HG03439 (cell line): ENCODE data around the gene FARSB.

Experiments used
- ATAC-seq: cut with Tn5 transposase; IDR thresholded peaks from one replicate; pipeline ENCODE4 v1.9.1; 2021; ENCODE audit warnings: mild to moderate bottlenecking, moderate library complexity; ENCODE audit not compliant: unreplicated experiment

FARSB gene

DNA sequence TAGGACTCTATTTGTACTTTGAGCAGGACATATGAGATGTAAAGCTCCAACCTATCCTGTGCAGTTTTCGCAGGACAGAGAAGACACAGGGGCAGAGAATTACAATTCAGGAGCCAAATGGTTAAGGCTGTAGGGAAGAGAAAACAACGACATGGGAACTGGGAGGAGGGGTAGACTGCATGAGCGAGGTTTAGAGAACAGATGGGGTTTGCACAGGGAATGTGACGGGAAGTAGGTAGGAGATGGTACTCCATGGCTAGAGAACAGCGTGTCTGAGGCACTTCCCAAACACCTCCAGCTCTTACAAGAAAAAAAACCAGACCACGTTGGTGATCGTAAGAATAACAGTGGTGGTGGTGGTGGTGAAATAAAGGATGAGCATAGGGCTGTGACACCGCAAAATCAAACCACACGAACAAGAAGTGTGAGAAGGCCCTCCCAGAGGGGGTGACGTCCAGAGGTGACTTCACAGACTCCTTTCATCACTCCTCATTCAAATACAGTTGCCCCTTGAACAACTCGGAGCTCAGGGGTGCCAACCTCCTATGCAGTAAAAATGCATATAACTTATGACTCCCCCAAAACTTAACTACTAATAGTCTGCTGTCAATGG lies 92.7 kb downstream of the FARSB start:
- no peak for ATAC-seq

DNA sequence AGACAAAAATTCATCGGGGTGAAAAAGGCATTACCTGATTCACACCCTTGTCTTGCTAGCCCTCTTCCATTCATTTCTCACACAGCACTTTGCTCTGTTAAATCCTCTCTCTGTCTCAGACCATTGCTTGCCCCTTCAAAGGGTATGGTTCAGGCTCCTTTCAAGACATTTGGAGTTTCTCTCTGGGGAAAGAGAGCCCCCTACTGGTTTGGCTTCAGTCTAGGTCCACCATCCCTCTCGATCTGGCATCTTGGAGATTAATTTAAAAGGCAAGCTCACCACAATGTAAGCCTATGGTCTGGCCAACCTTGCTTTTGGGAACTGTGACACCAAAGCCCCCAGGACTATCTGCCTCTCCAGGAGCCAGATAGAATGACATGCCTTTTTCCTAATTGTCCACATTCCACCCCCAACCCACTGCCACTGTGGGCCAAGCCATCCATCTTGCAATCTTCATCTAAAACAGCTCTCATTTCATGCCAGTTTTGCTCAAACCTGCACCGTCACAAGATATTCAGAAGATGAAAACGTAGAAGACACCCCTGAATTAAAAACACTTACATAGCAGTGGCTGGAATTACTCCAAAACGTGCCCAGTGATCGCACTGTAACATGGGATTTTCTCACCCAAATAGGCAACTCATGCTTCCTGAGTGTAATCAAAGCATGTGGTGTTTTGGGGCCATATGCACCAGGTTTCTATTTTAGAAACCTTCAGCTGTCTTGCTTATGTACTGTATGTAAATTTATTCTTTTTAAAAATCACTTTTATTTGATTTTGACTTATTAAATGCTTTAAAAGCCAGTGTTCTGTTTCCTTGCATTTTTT lies 93.9 kb downstream of the FARSB start:
- peak; percentile 66 for ATAC-seq

GRCh38 chr2:222561151-222561550 lies 94.7 kb downstream of the FARSB start:
- ATAC-seq, result no peak

DNA sequence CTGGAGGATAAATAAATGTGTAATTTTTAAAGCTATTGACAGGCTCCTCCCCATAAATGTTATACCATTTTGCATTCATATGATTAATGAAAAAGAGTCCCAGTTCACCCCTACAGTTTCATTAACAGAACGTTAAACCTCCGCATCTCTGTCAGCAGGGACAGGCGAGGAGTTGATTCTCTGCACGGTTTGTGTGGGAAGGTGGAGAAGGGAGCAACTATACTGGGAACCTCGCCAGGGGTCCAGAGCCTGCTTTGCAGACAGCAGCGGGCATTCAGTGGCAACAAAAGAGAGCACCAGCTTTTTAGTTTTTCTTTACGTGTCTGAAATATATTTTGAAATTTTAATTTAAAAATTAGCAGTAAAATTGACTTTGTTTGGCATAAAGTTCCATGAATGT lies 101.4 kb downstream of the FARSB start:
- ATAC-seq, result no peak

DNA sequence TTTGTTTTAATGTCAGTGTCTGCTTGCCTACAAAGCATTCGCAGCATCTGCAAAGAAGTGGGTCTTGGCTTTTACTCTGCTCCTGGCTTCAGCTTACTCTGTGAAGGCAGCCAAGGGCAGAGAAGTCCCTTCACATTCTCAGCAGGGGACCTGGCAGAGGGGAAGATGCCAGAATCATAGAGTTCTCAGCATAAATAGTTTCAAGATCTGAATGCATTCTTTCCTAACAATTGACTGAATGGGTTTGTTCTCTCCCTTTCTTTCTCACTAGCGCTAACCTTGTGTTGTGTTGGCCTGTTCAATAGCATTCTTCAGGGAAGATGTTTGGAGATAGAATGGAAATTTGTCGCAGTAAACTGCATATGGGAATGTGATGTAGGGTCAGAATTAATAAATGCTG lies 106.9 kb downstream of the FARSB start:
- no peak for ATAC-seq

DNA sequence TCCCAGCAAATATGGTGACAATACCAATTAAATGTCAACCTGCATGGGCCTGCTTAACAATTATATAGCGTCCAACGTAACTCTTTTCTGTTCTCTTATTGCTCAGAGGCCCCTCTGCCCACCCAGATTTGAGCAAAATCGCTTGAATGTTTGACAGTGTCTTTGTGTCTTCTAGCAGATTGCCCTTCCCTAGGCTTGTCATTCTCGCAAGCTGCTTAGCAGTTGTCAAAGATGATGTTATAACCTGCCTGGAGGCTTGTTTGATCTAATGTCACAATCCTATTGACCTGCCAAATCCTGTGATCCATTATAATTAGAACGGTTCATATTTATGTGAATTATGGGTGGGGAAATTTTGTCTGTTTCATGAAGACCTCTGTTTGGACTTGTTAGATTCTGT lies 108.8 kb downstream of the FARSB start:
- ATAC-seq, result no peak

DNA sequence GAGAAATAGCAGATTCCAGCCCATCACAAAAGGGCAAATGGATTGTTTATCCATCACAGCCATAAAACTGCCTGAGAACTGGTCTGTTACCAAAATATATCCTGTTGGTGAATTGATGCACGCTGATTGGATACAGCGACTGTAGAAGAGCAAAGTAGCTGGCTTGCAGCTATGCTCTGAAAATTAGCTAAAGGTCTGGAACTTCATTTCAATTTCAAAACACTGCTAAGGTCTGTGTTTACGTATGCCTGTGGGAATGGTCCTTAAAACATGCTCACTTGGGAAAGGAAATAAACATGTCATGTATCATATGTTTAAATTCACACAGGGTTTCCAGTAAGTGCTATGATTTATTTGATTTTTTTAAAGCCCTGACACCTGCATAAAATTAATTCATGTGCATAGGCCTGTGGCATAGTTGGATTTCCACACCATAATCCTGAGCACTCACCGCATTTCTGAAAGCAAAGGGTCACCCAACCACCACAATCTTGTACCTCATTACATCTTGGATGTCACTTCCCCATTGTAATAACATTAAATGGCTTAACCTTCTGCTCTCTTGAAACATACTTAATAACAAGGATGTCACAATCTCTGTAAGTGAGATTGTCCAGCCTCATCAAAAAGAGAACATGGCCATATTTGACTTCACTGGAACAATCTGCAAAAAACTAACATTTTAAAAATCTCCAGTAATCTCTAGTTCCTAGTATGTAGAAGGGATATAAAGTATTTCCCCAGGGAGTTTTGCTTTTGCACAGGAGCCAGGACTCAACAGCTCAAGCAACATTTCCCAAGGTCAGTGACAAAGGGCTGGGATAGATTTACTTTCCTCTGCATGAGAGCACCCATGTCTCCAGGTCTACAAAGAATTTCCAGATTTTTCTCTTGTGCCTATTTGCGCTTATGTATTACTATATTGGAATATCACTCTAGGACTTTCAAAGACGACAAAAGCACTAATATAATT lies 109.8 kb downstream of the FARSB start:
- ATAC-seq, result no peak

GRCh38 chr2:222544661-222545060 lies 111.2 kb downstream of the FARSB start:
- ATAC-seq, result no peak

- no peak for ATAC-seq
Measured at GRCh38 chr2:222538535-222538934, 117.4 kb downstream of the FARSB start.

DNA sequence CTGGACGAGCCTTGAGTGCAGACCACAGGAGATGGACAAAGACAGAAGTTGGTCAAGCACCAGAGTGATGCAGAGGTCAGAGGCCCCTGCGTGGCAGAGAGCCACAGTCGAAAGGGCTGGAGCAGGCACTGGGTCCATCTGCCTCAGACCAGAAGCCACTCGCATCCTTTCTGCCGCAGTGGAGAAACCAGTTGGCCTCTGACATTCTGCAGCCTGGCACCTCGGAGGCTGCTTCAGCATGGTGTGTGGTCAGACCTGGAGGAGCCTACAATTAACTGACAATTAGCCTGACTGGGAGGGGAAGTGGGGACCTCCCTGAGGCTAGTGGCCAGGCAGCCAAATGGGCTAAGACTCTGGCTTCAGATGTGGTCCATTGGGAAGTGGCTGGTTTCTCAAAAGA lies 120.4 kb downstream of the FARSB start:
- ATAC-seq, result no peak

- no peak for ATAC-seq
Measured at GRCh38 chr2:222532315-222532714, 123.6 kb downstream of the FARSB start.

GRCh38 chr2:222526480-222527277 lies 129.2 kb downstream of the FARSB start:
- peak; percentile 58 for ATAC-seq

- no peak for ATAC-seq
Measured at GRCh38 chr2:222525811-222526210, 130.1 kb downstream of the FARSB start.

- ATAC-seq, result peak; percentile 44
Measured at GRCh38 chr2:222523783-222524544, 131.9 kb downstream of the FARSB start.

DNA sequence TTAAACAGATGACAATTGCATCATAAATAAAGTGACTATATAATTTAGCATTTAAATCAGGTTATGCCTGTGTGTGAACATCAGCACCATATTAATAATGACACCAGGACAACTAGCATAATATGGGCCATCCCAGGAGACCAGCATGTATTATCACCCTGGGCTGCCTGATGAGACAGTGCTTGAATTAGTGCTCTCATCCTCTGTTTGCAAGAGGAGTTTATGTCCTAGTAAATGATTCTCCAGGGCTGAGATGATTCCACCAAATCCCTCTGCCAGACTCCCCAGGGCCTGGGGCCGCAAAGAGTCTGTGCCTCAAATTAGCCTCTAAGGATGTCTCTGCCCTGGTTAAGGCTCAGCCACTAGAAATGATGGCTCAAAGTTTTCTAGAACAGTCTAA lies 133.8 kb downstream of the FARSB start:
- no peak for ATAC-seq

DNA sequence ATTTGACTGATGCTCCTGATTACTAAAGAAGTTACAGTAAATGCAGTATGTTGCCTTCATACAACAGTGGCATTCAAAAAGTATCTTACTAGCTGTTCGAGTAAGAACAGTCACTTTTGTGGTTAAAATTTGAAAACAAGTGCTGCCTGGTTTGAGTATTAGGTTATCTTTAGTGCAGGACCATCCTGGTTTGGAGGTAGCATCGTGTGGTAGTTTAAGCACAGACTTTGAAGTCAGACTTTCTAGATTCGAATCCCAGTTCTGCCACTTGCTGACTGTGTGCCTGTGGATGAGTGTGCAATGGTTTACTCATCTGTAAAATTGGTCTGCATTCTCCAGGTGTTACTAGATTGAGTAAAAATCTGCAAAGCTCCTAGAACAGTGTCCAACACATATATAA lies 134.8 kb downstream of the FARSB start:
- ATAC-seq, result peak; percentile 64
